H9 (cell line): ENCODE results near the gene COL8A1. TPM values are rescaled to one million over a fixed set of nuclear protein-coding genes. Genes with fewer than 3 reads are reported as not detected.
A peak's percentile ranks its signal among the peaks of the same experiment; 100 is the strongest.

ENCODE experiments used
- DNase-seq: peaks from one replicate; pipeline ENCODE4 v3.0.0-alpha.2; 2017
- H2AFZ ChIP-seq: one replicate; pipeline ENCODE4 v1.6.1; 2013; ENCODE audit warnings: mild to moderate bottlenecking, low read length, control low read depth, moderate library complexity
- H2AK5ac ChIP-seq: 2 replicates; pipeline ENCODE4 v1.6.1; 2013; ENCODE audit warnings: low read length, control low read depth, mixed read lengths; ENCODE audit not compliant: insufficient read length
- H2BK120ac ChIP-seq: one replicate; pipeline ENCODE4 v1.6.1; 2013; ENCODE audit warnings: low read depth, mild to moderate bottlenecking, low read length, control low read depth, inconsistent platforms; ENCODE audit not compliant: poor library complexity, severe bottlenecking
- H2BK12ac ChIP-seq: 2 replicates; pipeline ENCODE4 v1.6.1; 2013; ENCODE audit warnings: low read length, control low read depth, mixed read lengths, low read depth; ENCODE audit not compliant: insufficient read length
- H2BK15ac ChIP-seq: 2 replicates; pipeline ENCODE4 v1.6.1; 2013; ENCODE audit warnings: low read depth, low read length, control low read depth
- H2BK20ac ChIP-seq: one replicate; pipeline ENCODE4 v1.6.1; 2013; ENCODE audit warnings: low read depth, mild to moderate bottlenecking, low read length, control low read depth, inconsistent platforms; ENCODE audit not compliant: poor library complexity, severe bottlenecking
- H2BK5ac ChIP-seq: 2 replicates; pipeline ENCODE4 v1.6.1; 2013; ENCODE audit warnings: low read length, control low read depth, mixed read lengths; ENCODE audit not compliant: insufficient read length
- H3K14ac ChIP-seq: 2 replicates; pipeline ENCODE4 v1.6.1; 2013; ENCODE audit warnings: low read length, control low read depth; ENCODE audit not compliant: insufficient read depth
- H3K18ac ChIP-seq: 2 replicates; pipeline ENCODE4 v1.6.1; 2013; ENCODE audit warnings: low read depth, mild to moderate bottlenecking, mixed read lengths, low read length, control low read depth; ENCODE audit not compliant: insufficient read length
- H3K23ac ChIP-seq: 2 replicates; pipeline ENCODE4 v1.6.1; 2013; ENCODE audit warnings: low read length, control low read depth, mixed read lengths, low read depth; ENCODE audit not compliant: insufficient read length
- H3K23me2 ChIP-seq: 2 replicates; pipeline ENCODE4 v1.6.1; 2013; ENCODE audit warnings: low read depth, mild to moderate bottlenecking, mixed read lengths, low read length, control low read depth; ENCODE audit not compliant: insufficient read length, poor library complexity, severe bottlenecking
- H3K27ac ChIP-seq: 2 replicates; pipeline ENCODE4 v1.5.1; 2013; ENCODE audit warnings: low read length, control low read depth, mixed read lengths, low read depth; ENCODE audit not compliant: insufficient read length
- H3K27me3 ChIP-seq: 2 replicates; pipeline ENCODE4 v1.6.1; 2013; ENCODE audit warnings: low read length, control low read depth, inconsistent platforms; ENCODE audit not compliant: insufficient read depth
- H3K4ac ChIP-seq: 2 replicates; pipeline ENCODE4 v1.6.1; 2013; ENCODE audit warnings: low read depth, mild to moderate bottlenecking, control low read depth, inconsistent platforms, low read length, moderate library complexity
- H3K4me1 ChIP-seq: 2 replicates; pipeline ENCODE4 v1.6.1; 2013; ENCODE audit warnings: low read length, control low read depth, inconsistent platforms; ENCODE audit not compliant: insufficient read depth
- H3K4me2 ChIP-seq: 2 replicates; pipeline ENCODE4 v1.6.1; 2013; ENCODE audit warnings: low read length, control low read depth, mixed read lengths; ENCODE audit not compliant: insufficient read length, insufficient read depth
- H3K56ac ChIP-seq: 2 replicates; pipeline ENCODE4 v1.6.1; 2013; ENCODE audit warnings: low read depth, mild to moderate bottlenecking, mixed read lengths, low read length, control low read depth; ENCODE audit not compliant: insufficient read length
- H3K79me1 ChIP-seq: 2 replicates; pipeline ENCODE4 v1.6.1; 2013; ENCODE audit warnings: low read depth, mild to moderate bottlenecking, moderate library complexity, low read length, control low read depth, inconsistent platforms; ENCODE audit not compliant: insufficient read depth, poor library complexity, severe bottlenecking
- H3K79me2 ChIP-seq: 2 replicates; pipeline ENCODE4 v1.6.1; 2013; ENCODE audit warnings: low read length, control low read depth, inconsistent platforms; ENCODE audit not compliant: insufficient read depth
- H3K9ac ChIP-seq: 2 replicates; pipeline ENCODE4 v1.6.1; 2013; ENCODE audit warnings: low read length, control low read depth, mixed read lengths; ENCODE audit not compliant: insufficient read length; ENCODE audit errors: extremely low read depth
- H3K9me3 ChIP-seq: one replicate; pipeline ENCODE4 v1.6.1; 2013; ENCODE audit warnings: low read depth, low read length, inconsistent platforms; ENCODE audit not compliant: control insufficient read depth
- H3T11ph ChIP-seq: one replicate; pipeline ENCODE4 v1.6.1; 2013; ENCODE audit warnings: mild to moderate bottlenecking, low read length, control low read depth, inconsistent platforms
- H4K20me1 ChIP-seq: one replicate; pipeline ENCODE4 v1.6.1; 2013; ENCODE audit not compliant: control insufficient read depth, insufficient read length, insufficient read depth
- H4K5ac ChIP-seq: 2 replicates; pipeline ENCODE4 v1.6.1; 2013; ENCODE audit warnings: low read depth, mild to moderate bottlenecking, mixed read lengths, low read length, control low read depth; ENCODE audit not compliant: insufficient read length
- H4K8ac ChIP-seq: replicated peaks from 2 replicates; pipeline ENCODE4 v1.6.1; 2013; ENCODE audit warnings: low read length, control low read depth, mixed read lengths, low read depth; ENCODE audit not compliant: insufficient read length
- H4K91ac ChIP-seq: 2 replicates; pipeline ENCODE4 v1.6.1; 2013; ENCODE audit warnings: low read depth, mild to moderate bottlenecking, moderate library complexity, mixed read lengths, low read length, control low read depth; ENCODE audit not compliant: insufficient read length
- H3K27ac Mint-ChIP-seq, 3 experiments: 2 replicates in 2 of 3; 3 replicates in 1 of 3; pipeline ENCODE4 v1.8.0; 2020 to 2021; ENCODE audit warnings: mixed read lengths in 3 of 3, mild to moderate bottlenecking in 1 of 3, moderate library complexity in 1 of 3
- H3K27me3 Mint-ChIP-seq: 2 replicates; pipeline ENCODE4 v1.8.0; 2021; ENCODE audit warnings: low read depth, mild to moderate bottlenecking, moderate library complexity, mixed read lengths
- H3K36me3 Mint-ChIP-seq, 3 experiments: 2 replicates in 2 of 3; 3 replicates in 1 of 3; pipeline ENCODE4 v1.8.0; 2020 to 2021; ENCODE audit warnings: low read depth in 3 of 3, mixed read lengths in 3 of 3; ENCODE audit not compliant: insufficient read depth in 1 of 3
- H3K4me1 Mint-ChIP-seq, 2 experiments: 2 replicates each; pipeline ENCODE4 v1.8.0; 2020; ENCODE audit warnings: mixed read lengths in 2 of 2
- H3K4me3 Mint-ChIP-seq, 2 experiments: 2 replicates in 1 of 2; 3 replicates in 1 of 2; pipeline ENCODE4 v1.8.0; 2020 to 2021; ENCODE audit warnings: mild to moderate bottlenecking in 2 of 2, mixed read lengths in 2 of 2, moderate library complexity in 1 of 2
- H3K9me3 Mint-ChIP-seq, 2 experiments: 2 replicates in 1 of 2; 3 replicates in 1 of 2; pipeline ENCODE4 v1.8.0; 2020; ENCODE audit warnings: mild to moderate bottlenecking in 2 of 2, mixed read lengths in 2 of 2, moderate library complexity in 1 of 2
- WGBS: extraction: QIAGEN DNeasy Blood & Tissue Kit; methylation state at CpG from one replicate; pipeline ENCODE4 v1.1.7; 2013; ENCODE audit warnings: missing lambda C conversion rate, low lambda C conversion rate, mixed read lengths; ENCODE audit not compliant: insufficient read length; ENCODE audit errors: extremely low coverage; 5-methylcytosine and 5-hydroxymethylcytosine counted together
- total RNA-seq: library from RNA; stranded (reverse); gene quantifications from 2 replicates; pipeline ENCODE4 v1.2.1, GENCODE V29; 2021
- TF ChIP-seq, protein P1 (sequence below): fragments of 200-600 bp; sonication (generic); conservative IDR thresholded peaks from 3 replicates; pipeline ENCODE4 v1.8.0; 2021; ENCODE audit warnings: antibody characterized with exemption, mild to moderate bottlenecking

The COL8A1 gene
- total RNA-seq, 1 experiment from 2014 or later, result 0.17 TPM

DNA sequence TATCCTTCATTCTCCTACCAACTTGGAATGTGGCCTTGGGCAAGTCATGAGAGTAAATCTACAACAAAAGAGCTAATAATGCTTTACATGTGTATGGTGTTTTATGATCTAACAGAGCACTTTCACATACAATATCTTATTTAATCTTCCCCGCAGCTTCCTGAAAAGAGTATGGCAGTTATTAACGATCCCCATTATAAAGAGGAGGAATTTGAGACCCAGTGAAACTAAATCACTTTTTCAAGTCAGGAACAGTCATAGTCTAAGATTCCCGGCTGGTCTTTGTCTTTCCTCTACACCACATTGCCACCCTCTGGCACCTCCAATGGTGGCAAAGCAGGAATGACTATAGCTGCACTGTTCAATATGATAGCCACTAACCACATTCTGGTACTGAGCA, 109.5 kb downstream of the COL8A1 start:
- no peaks in the 10 kb centered on the region for H3K9me3 ChIP-seq
- H3K14ac ChIP-seq, result no peak overlapping the region
- H3K23me2 ChIP-seq, result no peaks in the 10 kb centered on the region
- H2BK5ac ChIP-seq, result no peak overlapping the region
- no peak overlapping the region for H3K18ac ChIP-seq
- no peak overlapping the region for H2AK5ac ChIP-seq
- H3K79me1 ChIP-seq, result no peaks in the 10 kb centered on the region
- no peak overlapping the region for H2BK120ac ChIP-seq
- 0 out of 4 replicates have a peak, but pooled peaks cover 0 to 3% of the 10 kb centered on the region in 2 experiments for H3K4me1 Mint-ChIP-seq
- no peak overlapping the region for H3K4me3 Mint-ChIP-seq
- H2BK20ac ChIP-seq, result no peak overlapping the region
- no peaks in the 10 kb centered on the region for H3K4me1 ChIP-seq
- DNase-seq, result no peak
- no peak overlapping the region for H4K91ac ChIP-seq
- H3K23ac ChIP-seq, result no peak overlapping the region
- H3K27ac ChIP-seq, result no peak overlapping the region
- H3K27ac Mint-ChIP-seq, result no peak overlapping the region
- no peak overlapping the region for H3K56ac ChIP-seq
- no peaks in the 10 kb centered on the region for H3K36me3 Mint-ChIP-seq
- H3T11ph ChIP-seq, result no peak overlapping the region
- no peak overlapping the region for H3K9ac ChIP-seq
- no peak overlapping the region for H2BK15ac ChIP-seq
- H2BK12ac ChIP-seq, result no peak overlapping the region
- H3K4me2 ChIP-seq, result no peak overlapping the region
- H4K20me1 ChIP-seq, result no peaks in the 10 kb centered on the region
- TF ChIP-seq, protein P1, sequence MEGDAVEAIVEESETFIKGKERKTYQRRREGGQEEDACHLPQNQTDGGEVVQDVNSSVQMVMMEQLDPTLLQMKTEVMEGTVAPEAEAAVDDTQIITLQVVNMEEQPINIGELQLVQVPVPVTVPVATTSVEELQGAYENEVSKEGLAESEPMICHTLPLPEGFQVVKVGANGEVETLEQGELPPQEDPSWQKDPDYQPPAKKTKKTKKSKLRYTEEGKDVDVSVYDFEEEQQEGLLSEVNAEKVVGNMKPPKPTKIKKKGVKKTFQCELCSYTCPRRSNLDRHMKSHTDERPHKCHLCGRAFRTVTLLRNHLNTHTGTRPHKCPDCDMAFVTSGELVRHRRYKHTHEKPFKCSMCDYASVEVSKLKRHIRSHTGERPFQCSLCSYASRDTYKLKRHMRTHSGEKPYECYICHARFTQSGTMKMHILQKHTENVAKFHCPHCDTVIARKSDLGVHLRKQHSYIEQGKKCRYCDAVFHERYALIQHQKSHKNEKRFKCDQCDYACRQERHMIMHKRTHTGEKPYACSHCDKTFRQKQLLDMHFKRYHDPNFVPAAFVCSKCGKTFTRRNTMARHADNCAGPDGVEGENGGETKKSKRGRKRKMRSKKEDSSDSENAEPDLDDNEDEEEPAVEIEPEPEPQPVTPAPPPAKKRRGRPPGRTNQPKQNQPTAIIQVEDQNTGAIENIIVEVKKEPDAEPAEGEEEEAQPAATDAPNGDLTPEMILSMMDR, result peak; percentile 41; the same call in 2 of the 3 replicates
- no CpG with 5 or more reads among the region's 3 CpGs for WGBS
- no peaks in the 10 kb centered on the region for H3K9me3 Mint-ChIP-seq
- H2AFZ ChIP-seq, result no peak overlapping the region
- no peaks in the 10 kb centered on the region for H3K27me3 ChIP-seq
- no peak overlapping the region for H4K5ac ChIP-seq
- H3K79me2 ChIP-seq, result no peaks in the 10 kb centered on the region
- H3K4ac ChIP-seq, result no peak overlapping the region
- no peaks in the 10 kb centered on the region for H3K27me3 Mint-ChIP-seq
- no peak overlapping the region for H4K8ac ChIP-seq
